Measurements from ENCODE around the gene BPI. TPM values are rescaled to one million over a fixed set of nuclear protein-coding genes. Genes with fewer than 3 reads are reported as not detected.

The BPI gene
- total and polyA plus RNA-seq, 12 donors = 0.01 to 1.6 (median 0.15) TPM; not detected in 7

- 86 to 88% methylated on average over 6 of the region's 6 CpGs for WGBS, 2 donors
- intact Hi-C loops (cut with DNase I) = loop anchor here in 2 of 10 donors (5.0 kb wide), 2 partner anchors 74 to 79 kb away; no protein-coding TSS in a partner anchor
- H3K9me3 ChIP-seq = peaks cover 0 to 6% (median 0%) of the 10 kb centered on the region in 11 donors
- no peak overlapping the region for H3K27ac ChIP-seq
- H3K36me3 ChIP-seq = no peaks in the 10 kb centered on the region
- TF ChIP-seq, protein P1, sequence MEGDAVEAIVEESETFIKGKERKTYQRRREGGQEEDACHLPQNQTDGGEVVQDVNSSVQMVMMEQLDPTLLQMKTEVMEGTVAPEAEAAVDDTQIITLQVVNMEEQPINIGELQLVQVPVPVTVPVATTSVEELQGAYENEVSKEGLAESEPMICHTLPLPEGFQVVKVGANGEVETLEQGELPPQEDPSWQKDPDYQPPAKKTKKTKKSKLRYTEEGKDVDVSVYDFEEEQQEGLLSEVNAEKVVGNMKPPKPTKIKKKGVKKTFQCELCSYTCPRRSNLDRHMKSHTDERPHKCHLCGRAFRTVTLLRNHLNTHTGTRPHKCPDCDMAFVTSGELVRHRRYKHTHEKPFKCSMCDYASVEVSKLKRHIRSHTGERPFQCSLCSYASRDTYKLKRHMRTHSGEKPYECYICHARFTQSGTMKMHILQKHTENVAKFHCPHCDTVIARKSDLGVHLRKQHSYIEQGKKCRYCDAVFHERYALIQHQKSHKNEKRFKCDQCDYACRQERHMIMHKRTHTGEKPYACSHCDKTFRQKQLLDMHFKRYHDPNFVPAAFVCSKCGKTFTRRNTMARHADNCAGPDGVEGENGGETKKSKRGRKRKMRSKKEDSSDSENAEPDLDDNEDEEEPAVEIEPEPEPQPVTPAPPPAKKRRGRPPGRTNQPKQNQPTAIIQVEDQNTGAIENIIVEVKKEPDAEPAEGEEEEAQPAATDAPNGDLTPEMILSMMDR (IDR thresholded peaks at IDR 0.05) = no peak
- DNase-seq (no peak), ATAC-seq (no peak)
- H3K27me3 ChIP-seq = peaks cover 0 to 59% (median 11%) of the 10 kb centered on the region in 7 donors
- H3K4me3 ChIP-seq = no peak overlapping the region
- H3K4me1 ChIP-seq = peaks cover 0 to 30% (median 0%) of the 10 kb centered on the region in 9 donors
Observed at GRCh38 chr20:38306379-38306778, 2.4 kb downstream of the BPI start.

DNA sequence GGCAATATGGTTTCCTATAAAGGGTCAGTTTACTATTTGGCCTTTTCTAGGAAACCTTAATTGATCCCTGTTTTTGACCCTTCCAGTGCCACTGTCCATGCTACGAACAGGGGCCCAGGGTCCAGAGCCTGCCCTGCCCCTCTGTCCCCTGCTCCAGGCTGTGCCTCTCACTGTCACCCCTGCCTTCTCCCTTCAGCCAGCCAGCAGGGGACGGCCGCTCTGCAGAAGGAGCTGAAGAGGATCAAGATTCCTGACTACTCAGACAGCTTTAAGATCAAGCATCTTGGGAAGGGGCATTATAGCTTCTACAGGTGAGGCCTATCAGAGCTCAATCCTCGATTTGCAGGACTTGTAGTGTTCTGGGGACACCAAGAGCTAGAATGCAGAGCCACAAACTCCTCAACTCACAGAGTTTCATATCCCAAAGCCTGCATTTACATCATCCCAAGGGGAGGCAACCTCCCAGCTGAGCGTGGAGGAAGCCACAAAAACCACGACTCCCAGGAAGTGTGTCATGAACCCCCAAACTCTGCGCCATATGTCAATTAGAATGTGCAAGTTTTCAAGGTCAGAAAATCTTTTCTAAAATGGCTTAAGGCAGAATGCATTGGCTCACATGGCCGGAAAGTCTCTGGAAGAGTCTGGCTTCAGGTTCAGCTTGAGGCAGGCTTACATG lies 3.6 kb downstream of the BPI start:
- Histone ChIP-seq H3K9me3 (peaks cover 0 to 6% (median 0%) of the 10 kb centered on the region in 11 donors), H3K27me3 (peaks cover 0 to 50% (median 11%) of the 10 kb centered on the region in 7 donors), H3K4me3 (no peak overlapping the region), H3K4me1 (peaks cover 0 to 30% (median 0%) of the 10 kb centered on the region in 9 donors), H3K36me3 (no peaks in the 10 kb centered on the region), H3K27ac (no peak overlapping the region)
- 82 to 87% methylated on average over 8 of the region's 8 CpGs for WGBS, 2 donors
- DNase-seq (no peak), ATAC-seq (no peak)
- TF ChIP-seq, protein P1 (IDR thresholded peaks at IDR 0.05) = no peak
- intact Hi-C loops (cut with DNase I) = loop anchor here in 2 of 10 donors (5.0 kb wide), 2 partner anchors 75 to 80 kb away; no protein-coding TSS in a partner anchor

DNA sequence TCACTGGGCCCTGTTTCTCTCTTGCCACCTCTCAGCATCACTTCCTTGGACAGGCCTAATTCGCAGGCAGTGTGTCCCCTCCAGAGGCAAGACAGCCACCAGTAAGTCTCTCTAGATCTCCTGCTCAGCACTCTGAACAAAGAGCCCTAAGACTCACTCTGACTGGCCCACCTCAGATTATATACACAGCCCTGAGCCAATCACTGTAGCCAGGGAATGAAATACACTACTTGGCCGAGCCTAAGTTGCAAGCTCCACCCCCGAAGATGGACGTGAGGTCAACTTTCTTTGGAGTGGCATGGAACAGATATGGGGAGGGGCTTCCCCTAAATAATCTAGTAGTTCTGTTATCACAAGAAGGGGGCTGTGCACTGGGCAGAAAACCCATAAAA lies 4.1 kb downstream of the BPI start:
- Histone ChIP-seq H3K4me3 (no peak overlapping the region), H3K27ac (no peak overlapping the region), H3K9me3 (peaks cover 0 to 6% (median 0%) of the 10 kb centered on the region in 11 donors), H3K4me1 (peaks cover 0 to 29% (median 0%) of the 10 kb centered on the region in 9 donors), H3K27me3 (peaks cover 0 to 45% (median 11%) of the 10 kb centered on the region in 7 donors), H3K36me3 (no peaks in the 10 kb centered on the region)
- intact Hi-C loops (cut with DNase I) = loop anchor here in 2 of 10 donors (5.0 kb wide), 2 partner anchors 76 to 81 kb away; no protein-coding TSS in a partner anchor
- DNase-seq (no peak), ATAC-seq (no peak)
- WGBS, 2 donors = 55% methylated on average over 4 of the region's 4 CpGs
- TF ChIP-seq, protein P1 (IDR thresholded peaks at IDR 0.05) = no peak

DNA sequence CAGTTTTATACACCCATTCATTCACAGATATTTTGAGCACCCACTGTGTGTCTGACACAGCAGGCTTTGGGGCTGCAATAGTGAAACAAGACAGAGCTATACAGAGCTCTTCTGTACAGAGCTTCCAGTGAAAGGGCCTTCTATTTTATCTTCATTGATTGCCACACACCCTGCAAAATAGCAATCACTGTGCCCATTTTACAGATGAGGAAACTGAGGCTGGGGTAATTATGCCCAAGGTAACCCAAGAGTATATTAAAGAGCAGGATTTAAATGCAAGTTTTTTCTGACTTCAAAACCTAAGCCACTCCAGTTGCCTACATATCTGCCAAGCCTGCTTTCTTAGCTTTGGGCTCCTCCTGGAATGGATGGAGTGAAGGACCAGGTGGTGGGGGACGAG lies 4.5 kb downstream of the BPI start:
- peaks cover 0 to 25% (median 0%) of the 10 kb centered on the region in 9 donors for H3K4me1 ChIP-seq
- no peak overlapping the region for H3K4me3 ChIP-seq
- H3K27me3 ChIP-seq = peaks cover 0 to 41% (median 11%) of the 10 kb centered on the region in 7 donors
- intact Hi-C loops (cut with DNase I) = loop anchor here in 2 of 10 donors (5.0 kb wide), 2 partner anchors 76 to 81 kb away; no protein-coding TSS in a partner anchor
- no peaks in the 10 kb centered on the region for H3K36me3 ChIP-seq
- TF ChIP-seq, protein P1 (IDR thresholded peaks at IDR 0.05) = no peak
- WGBS, 2 donors = 53 to 93% methylated on average over 1 of the region's 1 CpG
- no peak for ATAC-seq
- H3K27ac ChIP-seq = no peak overlapping the region
- no peak for DNase-seq
- H3K9me3 ChIP-seq = peaks cover 0 to 6% (median 0%) of the 10 kb centered on the region in 11 donors
